HT1080 (cell line): Measurements from ENCODE around the gene ZNF70. TPM values are rescaled to one million over a fixed set of nuclear protein-coding genes. Genes with fewer than 3 reads are reported as not detected.

Experiments used
- DNase-seq: peaks from one replicate; pipeline ENCODE4 v3.0.0-alpha.2; 2015; ENCODE audit warnings: low read depth
- polyA plus RNA-seq, 2 experiments: library from polyadenylated mRNA; depleted of rRNA; stranded (reverse); fragments of >200 nt; gene quantifications; 2 replicates each; pipeline ENCODE4 v1.2.3, GENCODE V29; 2015
- total RNA-seq: library from RNA; depleted of rRNA; stranded (reverse); fragments of >200 nt; shearing (Covaris generic); gene quantifications from 2 replicates; pipeline ENCODE4 v1.2.3, GENCODE V29; 2014; rRNA removed

ZNF70 gene
- 3.1 and 4.4 TPM in 2 replicates for total RNA-seq
- polyA plus RNA-seq (2015; cell fraction: cytosol; rRNA removed): 2.6 and 2.9 TPM in 2 replicates
- 4.3 and 4.9 TPM in 2 replicates for polyA plus RNA-seq (2015; cell fraction: nucleus; rRNA removed)

DNA sequence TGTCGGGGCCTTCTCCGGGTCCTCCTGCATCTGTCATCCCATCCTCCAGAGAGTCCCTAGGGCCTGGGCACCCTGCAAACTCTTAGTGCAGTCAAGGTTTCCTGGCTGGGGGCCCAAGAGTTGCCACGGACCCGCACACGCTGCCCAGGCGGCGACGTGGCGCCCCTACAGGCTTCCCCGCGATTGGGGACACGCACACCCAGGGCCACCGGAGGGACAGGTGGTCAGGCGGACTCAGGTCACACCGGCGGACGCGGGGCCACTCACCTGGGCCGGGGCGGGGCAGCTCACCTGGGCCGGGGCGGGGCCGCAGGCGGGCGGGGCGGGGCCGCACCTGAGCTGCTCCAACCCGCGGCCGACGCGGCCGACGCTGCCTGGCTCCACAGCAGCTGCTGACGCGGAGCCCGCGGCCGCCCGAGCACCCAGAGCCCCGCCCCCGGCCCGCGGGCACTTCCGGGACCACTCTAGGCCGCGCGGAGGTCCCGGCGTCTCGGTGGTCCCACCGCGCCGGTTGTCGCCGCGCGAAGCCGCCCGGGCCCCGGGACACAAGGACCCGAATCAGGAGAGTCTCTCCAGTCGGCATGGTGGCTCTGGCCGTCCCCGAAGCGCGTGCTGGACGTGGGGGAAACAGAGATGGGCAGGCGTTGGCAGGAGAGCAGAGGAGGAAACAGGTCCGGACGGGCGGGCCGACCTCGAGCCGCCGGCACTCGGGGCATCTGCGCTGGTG, at the start of gene ZNF70:
Gene ZNF70 (minus strand): TSS at position 399 of the 727 bp plus-strand sequence. CDS start 5,972 bp downstream, outside the sequence.
- peak; percentile 71 for DNase-seq

DNA sequence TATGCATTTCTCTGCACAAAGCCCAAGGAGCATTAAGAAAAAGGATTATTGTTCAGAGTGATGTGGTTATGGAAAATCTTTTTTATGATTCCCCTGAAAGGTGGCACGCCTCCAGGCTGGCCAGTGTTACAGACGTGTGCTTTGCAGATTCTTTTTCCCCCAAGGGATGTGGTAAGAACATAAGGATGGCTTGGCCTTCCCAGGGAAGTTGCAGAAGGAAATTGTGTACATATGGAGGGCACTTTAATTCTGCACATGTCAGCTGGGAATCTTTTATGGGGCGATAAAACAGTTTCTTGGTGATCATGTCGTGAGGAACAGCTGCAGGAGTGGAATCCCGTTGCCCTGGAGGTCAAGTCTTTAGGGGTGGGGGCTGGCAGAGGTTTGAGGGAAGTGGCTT, 45.5 kb upstream of the ZNF70 start:
- DNase-seq: no peak

DNA sequence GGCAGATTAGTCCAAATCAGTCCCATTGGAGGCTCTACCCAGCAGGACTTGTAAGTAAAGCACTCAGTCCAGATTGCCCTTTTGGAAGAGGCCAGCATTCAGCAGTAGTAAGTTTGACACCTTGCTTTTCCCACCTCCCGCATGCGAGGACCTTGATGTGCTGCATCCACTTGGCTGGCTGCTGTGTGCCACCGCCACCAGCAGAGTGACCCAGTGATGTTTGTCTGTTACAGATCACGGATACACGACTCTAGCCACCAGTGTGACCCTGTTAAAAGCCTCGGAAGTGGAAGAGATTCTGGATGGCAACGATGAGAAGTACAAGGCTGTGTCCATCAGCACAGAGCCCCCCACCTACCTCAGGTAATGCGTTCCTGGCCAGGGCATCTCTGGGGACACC, 42.4 kb upstream of the ZNF70 start:
- no peak for DNase-seq

DNA sequence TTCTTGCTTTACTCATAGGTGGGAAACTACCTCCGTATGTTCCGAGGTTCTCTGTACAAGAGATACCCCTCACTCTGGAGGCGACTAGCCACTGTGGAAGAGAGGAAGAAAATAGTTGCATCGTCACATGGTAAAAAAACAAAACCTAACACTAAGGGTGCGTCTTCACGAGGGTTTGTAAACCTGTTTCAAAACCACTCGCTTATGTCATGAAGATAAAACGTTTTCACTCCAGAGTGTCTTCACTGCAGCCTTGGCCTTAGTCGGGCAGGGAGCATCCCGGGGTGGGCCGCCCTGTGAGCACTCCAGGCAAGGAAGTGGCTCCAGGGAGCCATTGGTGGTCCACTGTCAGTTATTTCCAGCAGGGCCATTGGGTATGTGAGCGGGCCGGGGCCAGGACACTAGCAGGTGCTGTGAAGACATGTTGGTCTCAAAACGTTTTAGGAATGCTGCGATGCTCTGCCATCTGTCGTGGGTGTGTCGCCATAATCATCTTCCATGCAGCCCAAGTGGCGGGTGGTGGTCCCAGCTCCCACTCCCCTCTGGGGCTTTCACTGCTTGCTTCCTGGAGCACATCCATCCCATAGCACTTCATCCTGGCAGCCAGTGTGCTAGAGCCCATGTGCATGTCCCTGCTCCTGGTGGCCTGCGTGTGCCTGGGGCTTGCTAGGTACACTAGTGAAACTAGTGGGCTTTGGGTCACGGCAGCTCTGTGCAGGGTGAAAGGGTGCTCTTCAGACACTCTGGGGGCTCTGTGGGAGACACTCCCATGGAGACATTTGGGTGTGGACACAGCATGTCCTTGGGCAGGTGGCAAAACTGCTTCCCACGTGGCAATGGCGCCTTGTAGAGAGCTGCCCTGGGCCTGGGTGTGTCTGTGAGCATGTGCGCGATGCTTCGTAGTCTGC, 41.1 kb upstream of the ZNF70 start:
- DNase-seq: no peak

DNA sequence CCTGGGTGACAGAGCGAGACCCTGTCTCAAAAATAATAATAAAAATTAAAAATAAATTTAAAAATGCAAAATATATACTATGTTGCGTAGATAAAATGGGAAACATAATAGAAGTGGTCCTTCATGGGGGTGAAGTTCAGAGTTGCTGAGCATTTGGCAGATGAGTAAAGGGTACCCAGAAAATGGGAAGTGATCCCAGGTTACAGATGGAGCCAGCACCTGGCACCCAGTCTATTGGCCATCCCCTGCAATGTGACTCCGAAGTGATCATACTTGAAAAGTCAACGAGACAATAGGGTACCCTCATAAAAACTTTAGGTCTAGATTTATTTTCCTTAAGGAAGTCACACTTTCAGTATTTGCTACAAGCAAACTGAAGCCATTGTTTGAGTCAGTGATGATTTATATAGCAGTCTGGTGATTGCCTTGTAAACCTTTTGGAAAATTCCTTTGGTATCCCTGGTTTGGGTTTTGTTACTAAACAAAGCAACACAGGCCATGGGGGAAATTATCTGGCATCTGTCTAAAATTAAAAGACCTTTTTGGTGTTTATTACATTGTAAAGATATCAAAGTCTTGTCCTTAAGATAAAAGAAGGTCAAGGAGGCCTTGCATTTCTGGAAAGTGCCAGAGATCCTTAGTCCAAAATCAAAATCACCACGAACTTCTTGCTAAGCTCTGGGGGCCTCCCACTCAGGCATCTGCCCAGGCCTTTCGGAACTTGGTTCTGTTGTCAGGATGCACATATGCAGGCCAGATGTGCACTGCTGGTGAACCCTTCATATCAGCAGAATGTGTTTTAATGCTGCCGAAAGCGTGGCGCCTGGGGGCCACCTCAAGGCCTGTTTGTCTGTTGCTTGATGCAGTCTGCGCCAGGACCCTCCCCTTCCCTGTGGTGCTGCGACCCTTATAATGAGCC, 40.2 kb upstream of the ZNF70 start:
- DNase-seq: no peak

DNA sequence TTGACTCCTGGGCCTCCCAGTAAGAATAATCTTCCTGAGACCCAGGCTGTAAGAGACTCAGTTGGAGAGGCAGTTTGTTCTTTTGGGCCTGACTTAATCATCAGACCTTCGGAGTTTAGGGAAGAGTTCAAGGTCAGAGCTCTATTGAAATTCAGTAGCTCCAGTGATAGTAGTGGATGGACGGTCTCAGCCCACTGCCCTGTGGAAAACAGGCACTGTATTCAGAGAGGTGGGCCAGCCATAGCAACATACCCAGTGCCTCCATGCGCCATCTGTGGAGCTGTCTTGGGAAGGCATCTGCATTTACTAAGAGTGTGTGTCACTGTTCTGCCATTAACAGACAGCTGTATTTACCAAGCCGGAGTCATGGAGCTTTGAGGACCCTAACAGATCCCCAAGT, 38.7 kb upstream of the ZNF70 start:
- DNase-seq: no peak

DNA sequence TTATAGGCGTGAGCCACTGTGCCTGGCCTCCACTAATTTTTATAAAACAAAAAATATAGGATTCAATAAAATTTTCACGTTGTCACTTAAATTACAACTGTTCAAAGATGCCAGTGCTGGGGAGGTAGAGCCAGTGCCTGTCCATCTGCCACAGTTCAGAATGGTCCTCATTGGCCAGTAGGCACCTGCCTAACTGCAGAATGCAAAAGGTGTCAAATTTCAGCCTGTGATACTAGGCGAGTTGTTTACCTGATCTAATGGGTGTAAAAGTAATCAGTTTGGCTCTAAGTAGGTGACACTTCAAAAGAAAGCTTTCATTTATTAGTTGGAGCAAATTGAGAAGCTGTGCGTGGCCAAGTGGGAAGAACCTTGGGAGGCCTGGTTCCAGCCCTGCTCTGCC, 38.2 kb upstream of the ZNF70 start:
- DNase-seq: no peak

DNA sequence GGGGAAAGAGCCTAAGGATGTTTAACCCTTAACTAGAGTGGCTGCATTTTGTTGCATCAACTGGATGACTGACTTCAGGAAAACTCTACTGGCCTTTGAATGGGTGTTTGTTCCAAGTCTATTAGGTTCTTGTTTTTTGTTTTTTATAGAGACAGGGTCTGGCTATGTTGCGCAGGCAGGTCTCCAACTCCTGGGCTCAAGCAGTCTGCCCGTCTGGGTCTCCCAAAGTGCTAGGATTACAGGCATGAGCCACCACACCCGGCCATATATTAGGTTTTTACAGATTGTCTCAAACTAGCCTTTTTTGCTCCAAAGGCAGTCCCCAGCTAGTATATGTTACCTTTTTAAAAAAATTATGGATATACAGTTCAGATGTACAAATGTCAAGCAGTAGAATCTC, 37.0 kb upstream of the ZNF70 start:
- DNase-seq: no peak

DNA sequence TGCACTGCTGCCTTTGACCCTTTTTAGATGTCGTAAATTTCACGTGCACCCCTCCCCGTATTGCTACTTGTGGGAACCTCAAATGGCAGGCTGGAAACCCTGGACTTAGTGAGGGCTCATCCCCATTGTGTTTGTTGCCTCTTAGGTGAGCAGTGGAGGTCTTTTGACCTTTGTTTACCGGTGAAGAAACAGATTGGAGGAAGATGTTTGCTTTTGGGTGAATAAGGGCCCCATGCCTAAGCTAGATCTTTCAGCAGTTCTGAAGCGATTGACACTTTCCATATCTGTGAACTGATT, 36.6 kb upstream of the ZNF70 start:
- DNase-seq: no peak

DNA sequence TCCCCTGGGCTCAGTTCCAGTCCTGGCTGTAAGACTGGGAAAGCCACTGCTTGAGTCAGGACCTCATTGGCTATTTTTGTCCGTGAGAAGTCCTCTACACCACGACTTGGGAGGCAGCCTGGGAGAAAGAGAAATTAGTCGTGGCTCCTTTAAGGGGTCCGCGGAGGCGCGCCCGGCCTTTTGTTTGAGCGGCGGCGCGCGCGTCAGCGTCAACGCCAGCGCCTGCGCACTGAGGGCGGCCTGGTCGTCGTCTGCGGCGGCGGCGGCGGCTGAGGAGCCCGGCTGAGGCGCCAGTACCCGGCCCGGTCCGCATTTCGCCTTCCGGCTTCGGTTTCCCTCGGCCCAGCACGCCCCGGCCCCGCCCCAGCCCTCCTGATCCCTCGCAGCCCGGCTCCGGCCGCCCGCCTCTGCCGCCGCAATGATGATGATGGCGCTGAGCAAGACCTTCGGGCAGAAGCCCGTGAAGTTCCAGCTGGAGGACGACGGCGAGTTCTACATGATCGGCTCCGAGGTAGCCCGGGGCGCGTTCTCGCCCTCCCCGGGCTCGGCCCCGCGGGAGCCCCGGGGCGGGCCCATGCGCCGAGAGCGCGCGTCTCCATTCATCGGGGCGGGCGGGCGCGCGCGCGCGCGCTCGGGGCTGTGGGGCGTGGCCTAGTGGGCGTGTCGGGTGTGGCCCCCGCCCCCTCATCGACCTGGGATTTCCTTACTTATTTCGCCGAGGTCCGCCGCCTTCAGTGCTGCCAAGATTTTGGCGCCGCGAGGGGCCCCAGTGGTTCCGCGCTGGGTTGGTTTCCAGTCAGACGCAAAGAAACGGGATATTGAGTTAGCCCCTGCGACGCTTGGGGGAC, 36.1 kb upstream of the ZNF70 start, which contains the start of gene SMARCB1:
Gene SMARCB1 (plus strand): TSS at position 215 of the 848 bp plus-strand sequence. CDS start 204 bp downstream, at position 419.
- peak; percentile 87 for DNase-seq

DNA sequence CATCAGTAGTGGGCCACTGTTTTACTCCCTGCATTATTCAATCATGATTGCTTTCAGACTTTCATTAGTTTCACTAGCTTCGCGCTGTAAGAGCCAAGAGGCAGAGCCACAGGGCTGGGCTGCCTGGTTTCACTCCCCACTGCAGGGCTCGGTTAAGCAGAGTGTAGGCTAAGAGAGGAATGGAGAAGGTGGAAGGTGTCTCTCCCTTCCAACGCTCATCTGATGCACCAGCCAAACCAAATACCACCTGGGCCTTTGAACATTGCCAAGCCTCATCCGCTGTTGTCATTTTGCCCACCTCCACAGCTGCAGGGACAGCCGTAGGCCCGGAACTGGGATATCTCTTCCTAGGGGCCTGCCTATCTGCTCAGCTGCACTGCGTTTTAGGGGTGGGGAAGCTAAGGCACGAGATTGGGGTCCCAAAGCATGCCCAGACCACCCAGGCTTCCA, 35.4 kb upstream of the ZNF70 start:
- no peak for DNase-seq

DNA sequence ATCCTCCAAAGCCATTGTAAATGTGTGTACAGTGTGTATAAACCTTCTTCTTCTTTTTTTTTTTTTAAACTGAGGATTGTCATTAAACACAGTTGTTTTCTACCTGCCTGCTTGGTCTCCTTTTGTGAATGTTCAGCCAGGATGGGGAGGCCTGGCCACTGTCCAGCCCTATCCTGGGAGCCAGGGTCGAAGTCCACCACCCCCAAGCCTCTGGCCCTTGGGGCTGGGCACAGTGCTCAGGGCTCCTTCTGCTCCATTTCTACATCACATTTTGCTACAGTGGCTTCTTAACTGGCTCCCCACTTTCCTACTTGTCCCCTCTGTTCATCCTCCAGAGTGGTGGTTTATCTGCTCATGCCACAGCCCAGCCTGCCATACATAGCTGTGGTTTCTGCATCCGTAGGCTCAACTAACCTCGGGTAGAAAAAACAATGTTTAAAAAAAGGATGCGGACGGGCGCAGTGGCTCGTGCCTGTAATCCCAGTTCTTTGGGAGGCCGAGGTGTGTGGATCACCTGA, 33.4 kb upstream of the ZNF70 start:
- DNase-seq: peak; percentile 71

DNA sequence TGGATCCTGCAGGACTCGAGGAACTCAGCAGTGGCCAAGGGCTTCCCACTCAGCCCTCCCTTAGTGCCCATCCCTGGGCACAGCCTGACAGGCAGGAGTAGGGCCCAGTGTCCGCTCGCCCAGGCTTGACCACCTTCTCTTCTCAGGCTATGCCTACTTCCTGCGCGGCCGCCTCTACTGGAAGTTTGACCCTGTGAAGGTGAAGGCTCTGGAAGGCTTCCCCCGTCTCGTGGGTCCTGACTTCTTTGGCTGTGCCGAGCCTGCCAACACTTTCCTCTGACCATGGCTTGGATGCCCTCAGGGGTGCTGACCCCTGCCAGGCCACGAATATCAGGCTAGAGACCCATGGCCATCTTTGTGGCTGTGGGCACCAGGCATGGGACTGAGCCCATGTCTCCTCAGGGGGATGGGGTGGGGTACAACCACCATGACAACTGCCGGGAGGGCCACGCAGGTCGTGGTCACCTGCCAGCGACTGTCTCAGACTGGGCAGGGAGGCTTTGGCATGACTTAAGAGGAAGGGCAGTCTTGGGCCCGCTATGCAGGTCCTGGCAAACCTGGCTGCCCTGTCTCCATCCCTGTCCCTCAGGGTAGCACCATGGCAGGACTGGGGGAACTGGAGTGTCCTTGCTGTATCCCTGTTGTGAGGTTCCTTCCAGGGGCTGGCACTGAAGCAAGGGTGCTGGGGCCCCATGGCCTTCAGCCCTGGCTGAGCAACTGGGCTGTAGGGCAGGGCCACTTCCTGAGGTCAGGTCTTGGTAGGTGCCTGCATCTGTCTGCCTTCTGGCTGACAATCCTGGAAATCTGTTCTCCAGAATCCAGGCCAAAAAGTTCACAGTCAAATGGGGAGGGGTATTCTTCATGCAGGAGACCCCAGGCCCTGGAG, 32.6 kb upstream of the ZNF70 start:
- no peak for DNase-seq

DNA sequence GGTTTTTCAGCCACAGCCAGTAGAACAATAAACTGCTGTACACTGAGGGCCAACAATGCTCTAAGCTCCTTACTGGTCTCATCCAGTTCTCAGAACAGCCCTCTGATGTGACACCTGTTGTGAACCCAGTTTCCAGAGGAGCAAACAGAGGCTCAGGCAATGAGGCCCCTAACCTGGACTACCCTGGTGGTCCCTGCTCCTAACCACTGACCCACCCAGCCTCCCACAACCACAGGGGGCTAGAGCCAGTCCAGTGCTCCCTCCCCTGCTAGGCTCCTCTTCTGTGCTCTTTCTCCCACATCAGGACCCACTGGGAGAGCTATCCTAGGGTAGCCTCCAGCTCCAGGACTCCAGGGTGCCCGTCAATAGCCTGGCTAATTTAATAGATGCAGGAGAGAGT, 31.8 kb upstream of the ZNF70 start:
- DNase-seq: no peak

DNA sequence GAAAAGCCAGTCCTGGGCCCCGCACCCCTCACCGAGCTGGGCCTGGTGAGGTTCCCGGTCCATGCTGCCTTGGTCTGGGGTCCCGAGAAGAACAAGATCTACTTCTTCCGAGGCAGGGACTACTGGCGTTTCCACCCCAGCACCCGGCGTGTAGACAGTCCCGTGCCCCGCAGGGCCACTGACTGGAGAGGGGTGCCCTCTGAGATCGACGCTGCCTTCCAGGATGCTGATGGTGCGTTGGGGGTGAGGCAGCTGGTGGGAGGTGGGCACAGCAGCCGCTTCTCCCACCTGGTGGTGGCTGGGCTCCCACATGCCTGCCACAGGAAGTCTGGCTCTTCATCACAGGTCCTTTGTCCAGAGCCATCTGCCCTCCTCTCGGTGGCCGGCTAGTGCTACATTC, 31.3 kb upstream of the ZNF70 start:
- DNase-seq: no peak

DNA sequence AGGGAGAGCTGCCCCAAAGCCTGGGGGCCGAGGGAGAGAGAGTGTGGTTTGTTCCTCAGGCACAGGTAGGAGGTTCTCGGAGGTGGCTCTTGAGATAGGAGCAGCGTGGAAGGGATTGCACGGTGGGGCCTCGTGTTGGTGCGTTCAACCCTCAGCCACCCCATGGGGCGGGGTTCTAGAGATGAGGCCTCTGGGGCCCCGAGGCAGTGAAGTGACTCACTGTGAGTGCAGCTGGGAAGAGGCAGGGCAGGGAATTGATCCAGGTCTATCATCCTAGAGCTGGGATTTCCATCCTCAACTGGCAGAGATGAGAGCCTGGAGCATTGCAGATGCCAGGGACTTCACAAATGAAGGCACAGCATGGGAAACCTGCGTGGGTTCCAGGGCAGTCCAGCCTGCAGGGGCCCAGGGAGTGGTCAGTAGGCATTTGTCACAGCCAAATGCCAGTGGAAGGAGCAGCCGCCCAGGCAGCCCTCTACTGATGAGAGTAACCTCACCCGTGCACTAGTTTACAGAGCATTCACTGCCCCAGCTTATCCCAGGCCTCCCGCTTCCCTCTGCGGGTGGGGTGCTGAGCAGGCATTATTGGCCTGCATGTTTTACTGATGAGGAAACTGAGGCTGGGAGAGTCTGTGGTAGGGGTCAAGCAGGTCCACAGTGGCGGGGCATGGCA, 30.7 kb upstream of the ZNF70 start:
- peak; percentile 58 for DNase-seq

DNA sequence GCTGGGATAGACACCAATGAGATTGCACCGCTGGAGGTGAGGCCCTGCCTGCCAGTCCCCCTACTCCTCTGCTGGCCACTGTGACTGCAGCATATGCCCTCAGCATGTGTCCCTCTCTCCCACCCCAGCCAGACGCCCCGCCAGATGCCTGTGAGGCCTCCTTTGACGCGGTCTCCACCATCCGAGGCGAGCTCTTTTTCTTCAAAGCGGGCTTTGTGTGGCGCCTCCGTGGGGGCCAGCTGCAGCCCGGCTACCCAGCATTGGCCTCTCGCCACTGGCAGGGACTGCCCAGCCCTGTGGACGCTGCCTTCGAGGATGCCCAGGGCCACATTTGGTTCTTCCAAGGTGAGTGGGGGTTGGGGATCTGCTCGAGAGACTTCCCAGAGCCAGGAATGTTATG, 30.2 kb upstream of the ZNF70 start:
- DNase-seq: no peak

DNA sequence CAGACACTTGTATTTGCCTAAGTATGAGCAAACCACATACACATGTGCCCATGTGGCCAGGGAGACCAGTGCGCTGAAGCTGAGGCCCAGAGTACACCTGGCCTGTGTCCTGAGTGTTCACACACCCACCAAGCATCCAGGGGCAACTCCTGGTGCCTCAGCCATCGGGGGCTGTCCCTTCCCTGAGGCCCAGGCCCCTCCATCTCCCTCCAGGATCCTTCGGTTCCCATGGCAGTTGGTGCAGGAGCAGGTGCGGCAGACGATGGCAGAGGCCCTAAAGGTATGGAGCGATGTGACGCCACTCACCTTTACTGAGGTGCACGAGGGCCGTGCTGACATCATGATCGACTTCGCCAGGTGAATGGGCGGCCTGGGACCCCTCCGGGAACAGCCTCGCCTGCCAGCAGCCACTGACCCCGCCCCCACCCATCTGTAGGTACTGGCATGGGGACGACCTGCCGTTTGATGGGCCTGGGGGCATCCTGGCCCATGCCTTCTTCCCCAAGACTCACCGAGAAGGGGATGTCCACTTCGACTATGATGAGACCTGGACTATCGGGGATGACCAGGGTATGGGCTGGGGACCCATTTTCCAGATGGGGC, 29.3 kb upstream of the ZNF70 start:
- no peak for DNase-seq
